Endometrium (tissue), 2 donors: Measurements from ENCODE around the gene METTL2A.
"Not testable (repeated sequence)": the region's sequence is repeated elsewhere in the genome, so short reads cannot be mapped to it uniquely, and the experiment has no call there.

ENCODE experiments used
- FAIRE-seq: peaks from 2 replicates; lab custom pipeline; 2012; peaks lifted over from hg19 to GRCh38; lab: Jason Lieb, UNC
- donor health status: control.
- donor health status: control.

METTL2A gene, protein sequence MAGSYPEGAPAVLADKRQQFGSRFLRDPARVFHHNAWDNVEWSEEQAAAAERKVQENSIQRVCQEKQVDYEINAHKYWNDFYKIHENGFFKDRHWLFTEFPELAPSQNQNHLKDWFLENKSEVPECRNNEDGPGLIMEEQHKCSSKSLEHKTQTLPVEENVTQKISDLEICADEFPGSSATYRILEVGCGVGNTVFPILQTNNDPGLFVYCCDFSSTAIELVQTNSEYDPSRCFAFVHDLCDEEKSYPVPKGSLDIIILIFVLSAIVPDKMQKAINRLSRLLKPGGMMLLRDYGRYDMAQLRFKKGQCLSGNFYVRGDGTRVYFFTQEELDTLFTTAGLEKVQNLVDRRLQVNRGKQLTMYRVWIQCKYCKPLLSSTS

DNA sequence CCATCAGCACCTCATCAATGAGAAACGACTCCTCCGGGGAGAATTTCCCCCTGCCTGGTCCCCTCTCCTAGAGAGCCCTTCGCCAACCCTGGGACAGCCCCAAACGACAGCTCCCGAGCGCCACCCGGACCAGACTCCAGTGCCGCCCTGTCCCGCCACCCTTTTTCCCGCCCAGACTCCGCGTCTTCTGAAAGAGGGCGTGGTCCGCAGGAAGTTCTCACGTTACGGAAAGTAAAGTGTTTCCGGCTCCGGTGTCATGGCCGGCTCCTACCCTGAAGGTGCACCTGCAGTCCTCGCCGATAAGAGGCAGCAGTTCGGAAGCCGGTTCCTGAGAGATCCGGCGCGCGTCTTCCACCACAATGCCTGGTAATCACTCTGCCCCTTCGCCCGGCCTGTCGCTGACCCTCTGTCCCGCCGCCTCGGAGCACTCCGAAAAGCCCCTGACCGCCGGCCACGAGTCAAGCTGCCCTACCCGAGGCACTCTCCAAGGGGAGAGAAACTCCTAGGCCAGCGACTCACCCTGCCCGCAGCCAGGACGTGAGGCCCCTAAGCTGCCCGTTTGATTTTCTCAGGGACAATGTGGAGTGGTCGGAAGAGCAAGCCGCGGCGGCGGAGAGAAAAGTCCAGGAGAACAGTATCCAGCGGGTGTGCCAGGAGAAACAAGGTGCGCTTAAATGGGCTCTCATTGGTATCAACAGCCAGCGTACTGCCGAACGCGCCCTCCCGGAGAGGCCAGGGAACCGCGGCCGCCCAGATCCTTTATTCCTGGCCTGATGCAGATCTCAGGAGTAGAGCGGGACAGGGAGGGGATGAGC, at the start of gene METTL2A:
TSS of gene METTL2A (plus strand) at position 251 of the 815 bp plus-strand sequence. CDS start at position 257, 6 bp downstream.
- not testable (repeated sequence) for FAIRE-seq

DNA sequence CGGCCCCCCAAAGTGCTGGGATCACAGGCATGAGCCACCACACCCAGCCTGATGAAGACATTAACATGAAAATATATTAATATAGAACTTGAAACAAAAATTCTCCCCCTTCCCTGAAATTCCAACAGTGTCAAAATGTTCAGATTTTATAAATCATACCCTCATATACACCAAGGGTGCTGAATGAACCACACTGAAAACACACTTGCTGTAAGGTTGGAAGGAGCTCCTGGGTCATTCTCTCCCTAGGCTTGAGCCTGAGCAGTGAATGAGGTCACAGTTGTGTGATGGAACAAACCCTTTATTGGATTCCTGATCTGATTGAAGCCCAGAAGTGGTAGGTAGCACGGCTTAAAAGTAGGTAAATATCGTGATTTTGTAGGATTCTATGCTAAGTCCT, 43.4 kb upstream of the METTL2A start, which contains the start of gene EFCAB3:
TSS of gene EFCAB3 (plus strand) at position 301 of the 400 bp plus-strand sequence. CDS start 2,427 bp downstream, outside the sequence.
- no peak for FAIRE-seq

DNA sequence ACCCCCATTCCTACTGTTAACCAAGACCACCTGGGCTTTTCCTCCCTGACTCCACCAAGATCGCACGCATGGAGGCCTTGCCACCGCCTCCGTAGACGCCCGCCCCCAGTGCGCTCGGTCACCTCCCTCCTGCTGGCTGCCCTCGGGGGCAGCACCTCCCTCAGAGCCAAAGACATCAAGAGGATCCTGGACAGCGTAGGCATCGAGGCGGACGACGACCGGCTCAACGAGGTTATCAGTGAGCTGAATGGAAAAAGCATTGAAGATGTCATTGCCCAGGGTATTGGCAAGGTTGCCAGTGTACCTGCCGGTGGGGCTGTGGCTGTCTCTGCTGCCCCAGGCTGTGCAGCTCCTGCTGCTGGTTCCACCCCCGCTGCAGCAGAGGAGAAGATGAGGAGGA, 42.1 kb upstream of the METTL2A start:
- FAIRE-seq, result no peak

DNA sequence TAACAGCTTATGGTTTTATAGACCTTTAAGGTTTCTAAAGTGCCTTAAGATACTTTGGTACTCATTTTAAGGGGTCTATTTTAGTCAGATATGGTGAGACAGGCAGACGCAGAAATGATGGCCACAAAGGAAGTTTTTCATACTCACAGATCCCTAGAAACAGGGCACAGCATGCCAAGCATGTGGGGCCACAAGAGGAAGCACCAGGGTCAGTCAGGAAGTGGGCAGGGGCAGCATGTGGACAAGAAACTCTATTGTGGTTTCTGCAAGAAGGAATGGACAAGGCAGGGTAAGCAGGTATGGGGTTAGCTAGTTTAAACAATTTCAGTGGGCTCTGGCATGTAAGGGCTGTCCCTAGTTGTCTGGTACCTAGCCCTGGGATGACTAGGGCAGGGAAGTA, 34.8 kb upstream of the METTL2A start:
- no peak for FAIRE-seq

DNA sequence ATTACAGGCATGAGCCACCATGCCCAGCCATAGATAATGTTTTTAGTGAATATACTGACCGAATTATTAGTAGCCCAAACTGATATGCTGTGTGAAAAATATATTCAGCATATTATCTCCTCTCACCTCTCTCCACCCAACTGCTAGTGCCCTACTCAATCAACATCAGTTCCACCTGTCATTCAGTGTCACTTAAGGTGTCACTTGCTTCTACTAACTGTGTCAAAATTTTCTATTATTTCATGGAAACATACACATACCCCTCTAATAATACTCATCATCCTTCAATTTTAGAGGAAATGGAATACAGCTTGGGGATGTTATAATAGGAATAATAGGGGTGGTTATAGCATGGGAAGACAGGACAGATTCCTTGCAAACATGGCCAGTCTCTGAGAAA, 30.8 kb upstream of the METTL2A start:
- no peak for FAIRE-seq

DNA sequence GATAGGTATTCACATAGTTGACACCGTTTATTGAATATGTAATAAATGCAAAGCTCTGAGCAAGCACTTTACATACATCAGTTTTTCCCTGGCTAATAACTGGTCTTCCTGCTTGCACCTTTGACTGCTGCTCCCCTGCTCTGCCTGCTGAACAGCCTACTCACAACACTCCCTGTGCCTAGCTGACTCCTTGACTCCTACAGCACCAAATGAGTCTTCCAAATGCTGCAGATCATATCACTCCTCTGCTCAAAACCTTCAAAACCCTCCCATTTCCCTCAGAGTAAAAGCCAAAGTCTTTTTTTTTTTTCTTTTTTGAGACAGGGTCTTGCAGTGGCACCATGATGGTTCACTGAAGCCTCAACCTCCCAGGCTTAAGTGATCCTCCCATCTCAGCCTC, 24.8 kb upstream of the METTL2A start:
- FAIRE-seq, result no peak

DNA sequence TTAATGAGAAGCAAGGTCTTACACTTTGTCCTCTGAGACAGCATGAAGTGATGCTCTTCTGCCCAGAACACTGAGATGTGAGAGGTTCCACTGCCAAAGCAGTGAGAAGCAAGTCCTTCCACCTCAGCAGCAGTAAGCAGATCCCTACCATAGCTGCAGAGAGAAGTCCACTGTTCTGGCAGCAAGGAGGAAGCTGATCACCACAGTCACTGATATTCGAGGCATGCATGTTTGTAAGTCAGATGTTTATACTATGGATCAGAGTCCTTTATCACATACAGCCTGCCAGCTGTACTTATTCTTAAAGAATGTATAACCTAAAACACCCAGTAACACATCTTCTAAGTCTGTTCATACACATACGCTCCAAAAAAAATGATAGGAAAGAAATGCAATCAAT, 18.2 kb upstream of the METTL2A start:
- FAIRE-seq, result no peak

DNA sequence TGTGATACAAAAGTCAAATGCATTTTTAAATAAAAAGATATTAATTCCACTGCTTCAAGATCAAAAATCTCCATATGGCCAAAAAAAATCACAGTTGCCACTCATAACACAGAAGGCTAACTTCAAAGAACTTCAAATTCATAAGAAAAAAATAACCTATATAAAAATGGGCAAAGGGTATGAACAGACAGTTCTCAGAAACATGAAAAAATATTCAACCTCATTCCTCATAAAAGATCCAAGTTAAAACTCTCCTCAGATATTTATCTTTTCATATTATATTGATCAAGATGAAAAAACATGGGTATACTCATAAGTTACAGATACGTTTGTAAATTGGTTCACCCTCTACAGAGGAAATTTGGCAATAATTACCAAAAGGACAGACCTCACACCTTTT, 10.6 kb upstream of the METTL2A start:
- FAIRE-seq, result not testable (repeated sequence)

DNA sequence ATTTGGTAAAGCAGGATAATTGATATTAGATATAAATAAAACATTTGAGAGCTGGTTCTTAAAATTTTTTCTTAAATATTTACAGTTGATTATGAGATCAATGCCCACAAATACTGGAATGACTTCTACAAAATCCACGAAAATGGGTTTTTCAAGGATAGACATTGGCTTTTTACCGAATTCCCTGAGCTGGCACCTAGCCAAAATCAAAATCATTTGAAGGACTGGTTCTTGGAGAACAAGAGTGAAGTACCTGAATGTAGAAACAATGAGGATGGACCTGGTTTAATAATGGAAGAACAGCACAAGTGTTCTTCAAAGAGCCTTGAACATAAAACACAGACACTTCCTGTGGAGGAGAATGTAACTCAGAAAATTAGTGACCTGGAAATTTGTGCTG, 2.5 kb downstream of the METTL2A start:
- FAIRE-seq, result not testable (repeated sequence)

DNA sequence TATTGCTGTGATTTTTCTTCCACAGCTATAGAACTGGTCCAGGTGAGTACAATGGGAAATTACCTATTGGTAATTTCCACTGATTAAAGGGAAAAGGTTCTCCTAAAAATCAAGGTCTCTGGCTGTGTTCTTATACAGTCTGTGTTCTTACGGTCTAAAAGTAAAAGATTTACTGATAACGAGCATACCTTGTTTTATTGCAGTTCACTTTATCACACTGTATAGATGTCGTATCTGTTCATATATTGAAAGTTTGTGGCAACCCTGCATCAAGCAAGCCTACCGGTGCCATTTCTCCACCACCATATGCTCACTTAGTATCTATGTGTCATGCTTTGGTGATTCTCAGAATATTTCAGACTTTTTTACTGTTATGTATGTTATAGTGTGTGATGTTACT, 11.6 kb downstream of the METTL2A start:
- not testable (repeated sequence) for FAIRE-seq

DNA sequence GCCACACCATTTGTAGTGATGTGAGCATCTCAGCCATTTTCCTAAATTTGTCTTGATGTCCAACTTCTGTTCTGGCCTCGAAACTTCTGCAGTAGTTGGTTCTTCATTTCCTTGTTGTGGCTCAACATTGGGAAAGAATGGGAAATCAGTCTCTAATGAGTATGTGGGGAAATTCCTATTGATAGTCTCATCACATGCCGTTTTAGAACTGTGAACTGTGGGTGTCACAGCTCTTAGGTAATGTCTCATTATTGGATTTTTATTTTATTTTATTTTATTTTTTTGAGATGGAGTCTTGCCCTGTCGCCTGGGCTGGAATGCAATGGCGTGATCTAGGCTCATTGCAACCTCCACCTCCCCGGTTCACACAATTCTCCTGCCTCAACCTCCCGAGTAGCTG, 17.5 kb downstream of the METTL2A start:
- not testable (repeated sequence) for FAIRE-seq

DNA sequence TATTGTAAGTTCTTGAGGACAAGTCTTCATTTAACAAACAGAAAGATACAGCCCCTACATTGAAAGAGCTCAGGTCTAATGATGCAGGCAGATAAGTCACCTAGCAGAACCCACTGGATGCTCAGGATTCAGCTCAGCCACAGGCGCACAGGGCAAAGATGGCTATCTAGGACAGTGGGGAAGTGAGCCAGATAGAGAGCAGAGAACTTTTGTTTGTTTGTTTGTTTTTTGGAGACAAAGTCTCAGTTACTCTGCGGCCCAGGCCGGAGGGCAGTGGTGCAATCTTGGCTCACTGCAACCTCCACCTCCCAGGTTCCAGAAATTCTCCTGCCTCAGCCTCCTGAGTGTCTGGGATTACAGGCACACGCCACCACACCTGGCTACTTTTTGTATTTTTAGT, 20.4 kb downstream of the METTL2A start:
- FAIRE-seq, result no peak

DNA sequence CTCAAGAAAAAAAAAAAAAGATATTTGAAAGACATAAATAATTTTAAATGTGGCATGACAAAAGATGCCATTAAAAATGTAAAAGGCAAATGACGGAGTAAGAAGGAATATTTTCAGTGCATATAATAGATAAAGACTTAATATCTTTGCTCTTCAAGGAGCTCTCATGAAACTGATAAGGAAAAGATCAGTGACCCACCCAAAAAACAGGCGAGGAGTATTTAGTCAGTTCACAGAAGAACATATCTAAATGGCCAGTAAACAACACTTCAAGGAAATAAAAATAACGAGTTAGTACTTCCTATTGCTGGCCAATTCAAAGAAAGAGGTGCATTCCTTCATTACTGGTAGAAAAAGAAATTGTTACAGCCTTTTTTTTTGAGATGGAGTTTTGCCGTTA, 22.1 kb downstream of the METTL2A start:
- FAIRE-seq, result not testable (repeated sequence)

DNA sequence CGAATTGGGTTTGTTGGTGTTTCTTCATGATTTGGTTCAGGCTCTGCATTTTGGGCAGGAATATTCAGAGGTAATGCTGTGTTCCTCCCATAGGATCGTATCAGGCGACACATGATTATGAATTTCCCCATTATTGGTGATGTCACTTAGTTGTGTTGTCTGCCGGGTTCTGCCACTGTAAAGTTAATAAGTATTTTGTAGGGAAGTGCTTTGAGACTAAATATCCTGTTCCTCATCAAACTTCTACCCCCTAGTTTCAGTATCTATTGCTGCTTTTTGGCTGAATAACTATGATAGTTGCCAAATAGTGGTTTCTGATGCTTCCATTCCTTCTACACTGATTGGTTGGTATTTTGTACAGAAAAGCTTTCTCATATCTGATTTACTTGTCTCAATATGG, 28.5 kb downstream of the METTL2A start:
- FAIRE-seq, result not testable (repeated sequence)

DNA sequence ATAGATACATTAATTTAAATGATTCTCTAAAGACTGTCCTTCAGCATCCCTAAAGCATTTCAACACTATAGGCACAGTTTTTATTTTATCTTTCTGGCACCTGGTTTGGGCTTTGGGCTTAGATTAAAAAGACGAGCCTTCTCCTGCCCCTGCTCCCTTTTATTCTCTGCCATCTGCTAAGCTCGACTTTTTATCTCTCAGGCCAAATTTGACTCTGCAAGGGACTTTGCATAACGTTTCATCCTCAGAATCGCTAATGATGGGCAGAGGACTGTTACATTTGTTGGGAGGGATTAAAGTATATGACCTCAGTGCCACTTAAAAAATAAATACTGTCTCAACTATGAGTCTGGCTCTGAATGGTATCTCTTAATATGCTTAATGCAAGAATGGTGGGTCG, 29.3 kb downstream of the METTL2A start:
- FAIRE-seq, result not testable (repeated sequence)

DNA sequence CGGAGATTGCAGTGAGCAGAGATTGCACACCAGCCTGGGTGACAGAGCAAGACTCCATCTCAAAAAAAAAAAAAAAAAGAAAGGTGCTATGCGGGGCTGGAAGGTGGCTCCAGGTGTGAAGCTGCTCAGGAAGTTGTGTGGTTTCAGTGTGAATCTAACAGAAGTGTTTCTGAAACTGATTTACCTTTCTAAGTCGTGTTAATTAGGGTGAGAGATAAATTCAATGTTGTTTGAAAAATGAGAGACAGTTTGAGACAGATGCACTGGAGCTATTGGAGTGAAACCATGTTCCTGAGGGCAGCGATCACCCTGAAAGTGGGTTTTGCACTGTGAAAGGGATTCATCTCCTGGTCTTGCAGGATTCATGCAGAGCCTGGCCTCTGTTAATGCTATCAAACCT, 30.0 kb downstream of the METTL2A start:
- FAIRE-seq, result not testable (repeated sequence)

DNA sequence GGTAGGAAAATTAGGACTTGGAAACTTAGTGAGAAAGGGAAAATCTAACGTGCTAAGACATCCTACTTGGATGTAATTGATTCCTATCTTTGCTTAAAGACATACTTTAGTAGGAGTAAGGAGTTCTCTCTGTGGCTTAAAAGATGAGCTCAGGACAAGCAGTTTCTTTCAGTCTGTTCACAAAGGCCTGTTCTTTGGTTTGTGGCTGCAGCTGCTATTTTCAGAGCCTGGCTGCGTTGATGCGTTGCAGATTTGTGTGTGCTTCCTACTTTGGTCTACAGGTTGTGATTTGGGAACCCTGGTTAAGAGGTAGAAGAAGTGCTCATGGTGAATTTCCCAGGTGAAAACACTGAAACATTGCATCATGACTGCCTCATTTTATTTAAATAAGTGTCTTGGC, 30.4 kb downstream of the METTL2A start:
- FAIRE-seq, result not testable (repeated sequence)

DNA sequence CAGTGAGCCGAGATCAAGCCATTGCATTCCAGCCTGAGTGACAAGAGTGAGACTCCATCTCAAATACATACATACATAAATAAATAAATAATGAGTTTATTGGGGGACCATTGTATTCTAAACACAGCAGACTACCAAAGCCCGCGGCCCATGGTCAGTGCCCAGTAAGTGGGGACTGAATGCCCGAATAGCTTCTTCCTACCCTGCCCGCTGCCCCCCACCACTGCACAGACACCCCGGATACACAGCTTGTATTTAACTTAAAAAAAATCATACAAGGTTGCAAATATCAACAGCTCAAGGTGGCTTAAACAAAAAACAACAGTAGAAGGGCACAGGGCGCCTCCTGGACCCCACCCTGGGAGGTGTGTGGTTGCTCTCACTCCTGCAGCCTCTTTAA, 32.3 kb downstream of the METTL2A start:
- no peak for FAIRE-seq

DNA sequence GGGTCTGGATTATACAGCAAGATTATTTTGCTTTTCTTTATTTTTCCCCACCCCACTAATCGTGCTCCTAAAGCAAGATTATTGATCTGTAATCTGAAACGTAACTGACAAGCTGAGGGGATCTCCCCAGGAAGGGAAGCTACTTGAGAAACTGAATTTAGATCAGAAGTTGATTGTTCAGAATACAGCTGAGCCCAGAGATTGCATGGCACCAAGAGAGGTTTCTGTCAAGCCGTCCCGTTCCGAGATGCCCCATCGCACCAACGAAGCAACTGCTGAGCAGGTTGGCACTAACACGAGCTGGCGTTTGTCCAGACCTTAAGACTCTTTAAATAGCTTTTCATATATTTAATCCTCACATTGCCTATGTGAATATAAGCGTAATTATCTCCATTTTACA, 34.8 kb downstream of the METTL2A start:
- FAIRE-seq, result not testable (repeated sequence)

DNA sequence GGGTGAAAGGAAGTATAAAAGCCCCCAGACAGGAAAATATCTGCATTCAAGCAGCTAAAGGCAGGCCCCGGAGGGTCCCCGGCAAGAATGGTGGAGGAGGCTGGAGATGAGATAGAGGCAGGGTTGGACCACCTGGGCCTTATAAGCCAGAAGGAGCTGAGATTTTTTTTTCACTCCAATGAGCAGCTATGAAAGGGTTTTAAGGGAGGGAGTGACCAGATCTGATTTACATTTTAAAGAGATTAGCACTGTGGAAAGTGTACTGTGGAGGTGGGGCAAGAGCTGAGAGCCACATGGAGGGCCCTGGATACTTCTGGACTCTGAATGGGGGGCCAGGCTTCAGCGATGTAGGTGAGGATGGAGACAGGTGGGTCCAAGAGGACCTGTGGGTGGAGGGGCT, 40.7 kb downstream of the METTL2A start:
- FAIRE-seq, result not testable (repeated sequence)

DNA sequence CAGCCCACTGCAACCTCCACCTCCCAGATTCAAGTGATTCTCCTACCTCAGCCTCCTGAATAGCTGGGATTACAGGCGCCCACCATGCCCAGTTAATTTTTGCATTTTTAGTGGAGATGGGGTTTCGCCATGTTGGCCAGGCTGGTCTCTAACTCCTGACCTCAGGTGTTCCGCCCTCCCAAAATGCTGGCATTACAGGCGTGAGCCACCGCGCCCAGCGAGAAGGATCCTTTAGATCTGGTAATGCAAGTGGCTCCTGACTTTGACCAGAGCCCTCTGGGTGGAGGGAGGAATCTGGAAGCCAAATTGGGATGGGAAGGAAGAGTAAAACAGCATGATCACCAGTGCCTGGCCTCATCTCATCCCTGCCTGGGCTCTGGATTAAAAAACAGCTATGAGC, 41.6 kb downstream of the METTL2A start:
- not testable (repeated sequence) for FAIRE-seq

DNA sequence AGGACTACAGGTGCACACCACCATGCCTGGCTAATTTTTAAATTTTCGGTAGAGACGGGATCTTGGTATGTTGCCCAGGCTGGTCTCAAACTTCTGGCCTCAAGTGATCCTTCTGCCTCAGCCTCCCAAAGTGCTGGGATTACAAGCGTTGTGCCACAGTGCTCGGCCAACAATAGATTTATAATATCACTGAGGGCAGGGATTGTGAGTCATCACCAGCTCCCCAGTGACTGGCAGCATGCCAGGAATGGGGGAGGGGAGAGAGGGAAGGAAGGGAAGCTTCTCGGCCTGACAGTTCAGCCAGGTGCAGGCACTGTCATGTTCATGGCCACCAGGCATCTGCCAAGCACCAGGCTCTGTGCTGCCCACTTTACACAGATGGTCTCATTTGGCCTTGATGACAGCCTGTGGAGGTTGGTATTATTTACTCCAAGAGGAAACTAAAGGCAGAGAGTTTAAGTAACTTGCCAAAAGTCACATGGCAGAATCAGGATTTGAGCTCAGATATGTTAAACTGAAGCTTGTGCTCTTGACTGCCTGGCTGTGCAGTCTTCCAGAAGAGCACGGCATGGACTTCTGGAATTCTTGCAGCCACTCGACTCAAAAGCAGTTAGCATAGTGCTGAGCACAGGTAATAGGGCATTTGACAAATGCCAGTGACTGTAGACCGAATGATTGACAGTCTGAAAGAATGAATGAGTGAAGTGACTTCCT, 47.1 kb downstream of the METTL2A start:
- FAIRE-seq, result not testable (repeated sequence)
